OCI-LY3 (cell line): ENCODE measurements around the gene C10orf53.

Experiments used
- H2AFZ ChIP-seq: fragments of 200-600, 300-600 bp; shearing (Covaris generic); 2 replicates; pipeline ENCODE4 v1.6.0; 2014; ENCODE audit warnings: antibody characterized with exemption, low read depth, low read length
- H3K27ac ChIP-seq: fragments of 200-600, 300-600 bp; sonication (generic); 2 replicates; pipeline ENCODE4 v1.5.1; 2014; ENCODE audit warnings: mild to moderate bottlenecking, low read length, moderate library complexity, mixed read lengths
- H3K27me3 ChIP-seq: fragments of 200-600, 300-600 bp; sonication (generic); 2 replicates; pipeline ENCODE4 v1.6.1; 2014; ENCODE audit warnings: low read depth, low read length, mixed read lengths
- H3K36me3 ChIP-seq: fragments of 200-600, 300-600 bp; sonication (generic); replicated peaks from 2 replicates; pipeline ENCODE3; 2014; ENCODE audit warnings: low read depth, low read length, mixed read lengths
- H3K4me1 ChIP-seq: fragments of 300-600, 200-600 bp; sonication (generic); 2 replicates; pipeline ENCODE4 v1.6.1; 2014; ENCODE audit warnings: low read length, mixed read lengths
- H3K4me2 ChIP-seq: fragments of 200-600, 300-600 bp; sonication (generic); 2 replicates; pipeline ENCODE4 v1.6.1; 2014; ENCODE audit warnings: low read length, mixed read lengths
- H3K4me3 ChIP-seq: fragments of 300-600, 200-600 bp; sonication (generic); 2 replicates; pipeline ENCODE4 v1.5.1; 2014; ENCODE audit warnings: antibody characterized with exemption, mild to moderate bottlenecking, low read length, moderate library complexity
- H3K79me2 ChIP-seq: fragments of 300-600, 200-600 bp; shearing (Covaris generic); 2 replicates; pipeline ENCODE4 v1.6.1; 2014; ENCODE audit warnings: mild to moderate bottlenecking, low read length, mixed read lengths
- H3K9ac ChIP-seq: fragments of 300-600, 200-600 bp; shearing (Covaris generic); 2 replicates; pipeline ENCODE4 v1.6.0; 2014; ENCODE audit warnings: mild to moderate bottlenecking, low read length, moderate library complexity
- H3K9me3 ChIP-seq: fragments of 200-600, 300-600 bp; shearing (Covaris generic); 2 replicates; pipeline ENCODE4 v1.6.1; 2014; ENCODE audit warnings: low read length, mixed read lengths; ENCODE audit not compliant: insufficient read depth
- H4K20me1 ChIP-seq: fragments of 200-600, 300-600 bp; sonication (generic); 2 replicates; pipeline ENCODE4 v1.6.1; 2016; ENCODE audit warnings: low read length, mixed read lengths; ENCODE audit not compliant: insufficient read depth
- CTCF ChIP-seq: fragments of 200-600, 300-600 bp; sonication (generic); IDR thresholded peaks from 2 replicates; pipeline ENCODE4 v1.5.1; 2014; ENCODE audit warnings: antibody characterized with exemption, low read length, low read depth
- EZH2phosphoT487 ChIP-seq: fragments of 200-600 bp; shearing (Covaris generic); IDR thresholded peaks from 2 replicates; pipeline ENCODE4 v1.6.1; 2018; ENCODE audit warnings: antibody characterized with exemption, mixed run types, low read depth

Gene C10orf53

DNA sequence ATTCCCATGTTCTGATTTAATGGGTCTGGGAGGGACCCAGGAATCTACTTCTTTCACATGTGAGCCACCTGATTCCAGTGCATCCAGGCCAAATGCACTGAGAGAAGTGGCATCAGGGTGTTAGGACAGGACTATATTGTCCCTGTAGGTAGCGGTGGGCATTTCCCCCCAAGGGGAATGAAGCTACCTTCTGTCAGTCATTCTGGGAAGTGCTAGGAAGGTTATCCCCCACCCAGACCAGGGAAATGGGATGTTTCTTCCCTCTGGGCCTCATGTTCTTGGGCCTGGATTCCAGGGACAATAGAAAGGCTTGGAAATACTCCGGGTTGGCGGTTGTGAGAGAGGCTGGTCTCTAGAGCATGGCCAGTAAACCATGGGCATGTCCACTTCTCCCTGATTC is 20.8 kb downstream of the C10orf53 start:
- no peak overlapping the region for H3K4me2 ChIP-seq
- no peaks in the 10 kb centered on the region for H3K27me3 ChIP-seq
- no peaks in the 10 kb centered on the region for H3K36me3 ChIP-seq
- H3K79me2 ChIP-seq = no peaks in the 10 kb centered on the region
- H4K20me1 ChIP-seq = no peaks in the 10 kb centered on the region
- no peak overlapping the region for H3K4me3 ChIP-seq
- H3K9ac ChIP-seq = no peak overlapping the region
- no peak overlapping the region for H2AFZ ChIP-seq
- TF ChIP-seq CTCF (no peak), EZH2phosphoT487 (no peak)
- H3K9me3 ChIP-seq = no peaks in the 10 kb centered on the region
- H3K27ac ChIP-seq = no peak overlapping the region
- no peaks in the 10 kb centered on the region for H3K4me1 ChIP-seq

- H3K4me1 ChIP-seq = no peaks in the 10 kb centered on the region
- H3K27me3 ChIP-seq = no peaks in the 10 kb centered on the region; the same call in 1 of the 2 replicates
- TF ChIP-seq EZH2phosphoT487 (no peak), CTCF (no peak)
- H4K20me1 ChIP-seq = no peaks in the 10 kb centered on the region
- H3K4me2 ChIP-seq = no peak overlapping the region
- H3K36me3 ChIP-seq = no peaks in the 10 kb centered on the region
- no peak overlapping the region for H3K9ac ChIP-seq
- H3K9me3 ChIP-seq = no peaks in the 10 kb centered on the region
- no peak overlapping the region for H3K4me3 ChIP-seq
- no peak overlapping the region for H2AFZ ChIP-seq
- H3K27ac ChIP-seq = no peak overlapping the region
- no peaks in the 10 kb centered on the region for H3K79me2 ChIP-seq
Observed at GRCh38 chr10:49700997-49701396, 21.5 kb downstream of the C10orf53 start.

DNA sequence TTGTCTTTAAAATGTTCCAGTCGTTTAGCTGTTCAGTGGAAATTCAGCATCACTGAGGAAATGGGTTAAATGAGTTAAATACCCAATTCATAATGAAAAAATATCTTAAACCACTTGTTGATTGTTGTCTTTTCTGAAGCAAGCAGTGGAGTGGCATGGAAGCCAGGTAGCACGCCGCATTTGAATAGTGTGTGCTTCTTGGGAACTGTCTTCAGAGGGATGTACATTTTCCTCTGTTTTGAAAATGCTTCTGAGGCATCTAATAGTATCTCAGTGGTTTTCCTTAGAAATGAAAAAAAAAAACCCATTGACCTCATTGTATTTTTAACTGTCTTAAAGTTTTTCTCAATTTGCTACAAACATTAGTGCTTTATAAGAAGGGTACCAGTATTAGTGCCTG is 28.1 kb downstream of the C10orf53 start:
- H3K27ac ChIP-seq = no peak overlapping the region
- H3K4me2 ChIP-seq = no peak overlapping the region
- H3K4me1 ChIP-seq = no peaks in the 10 kb centered on the region
- H3K9me3 ChIP-seq = no peaks in the 10 kb centered on the region
- TF ChIP-seq CTCF (no peak), EZH2phosphoT487 (no peak)
- no peak overlapping the region for H3K9ac ChIP-seq
- no peak overlapping the region for H2AFZ ChIP-seq
- no peaks in the 10 kb centered on the region for H3K79me2 ChIP-seq
- no peak overlapping the region for H3K4me3 ChIP-seq
- no peaks in the 10 kb centered on the region for H4K20me1 ChIP-seq
- H3K36me3 ChIP-seq = no peaks in the 10 kb centered on the region
- peaks cover 5% of the 10 kb centered on the region; the same call in 1 of the 2 replicates for H3K27me3 ChIP-seq

DNA sequence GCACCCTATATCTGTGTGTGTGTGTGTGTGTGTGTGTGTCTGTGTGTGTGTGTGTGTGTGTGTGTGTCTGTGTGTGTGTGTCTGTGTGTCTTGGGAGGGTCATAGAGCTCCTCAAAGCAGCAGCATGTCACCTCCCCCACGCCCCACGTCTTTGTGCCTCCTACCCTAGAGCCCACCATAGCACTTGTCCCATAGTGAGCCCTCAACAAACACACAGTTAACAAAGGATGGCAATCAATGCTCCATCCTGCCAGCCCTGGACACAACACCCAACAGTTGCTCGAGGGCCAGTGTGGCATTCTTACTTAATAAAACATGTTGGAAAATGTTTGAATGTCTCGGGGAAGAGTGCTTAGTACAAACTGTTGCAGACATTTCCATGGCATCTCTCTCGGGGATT is 30.5 kb downstream of the C10orf53 start:
- no peaks in the 10 kb centered on the region for H4K20me1 ChIP-seq
- H3K79me2 ChIP-seq = no peaks in the 10 kb centered on the region
- H3K4me2 ChIP-seq = no peak overlapping the region
- no peaks in the 10 kb centered on the region for H3K4me1 ChIP-seq
- no peak overlapping the region for H3K4me3 ChIP-seq
- H3K9me3 ChIP-seq = no peaks in the 10 kb centered on the region
- peaks cover 5% of the 10 kb centered on the region; the same call in 1 of the 2 replicates for H3K27me3 ChIP-seq
- no peak overlapping the region for H3K27ac ChIP-seq
- TF ChIP-seq CTCF (no peak), EZH2phosphoT487 (no peak)
- H3K9ac ChIP-seq = no peak overlapping the region
- H3K36me3 ChIP-seq = no peaks in the 10 kb centered on the region
- no peak overlapping the region for H2AFZ ChIP-seq
